Activated CD8-positive, alpha-beta memory T cell treated with anti-CD3 and anti-CD28 coated beads for 24 hours (primary cell): ENCODE measurements around the gene HSPB9.
A peak's percentile ranks its signal among the peaks of the same experiment; 100 is the strongest.

Experiments
- DNase-seq: peaks from one replicate; pipeline ENCODE4 v3.0.0-alpha.2; 2020

Gene HSPB9

GRCh38 chr17:42146911-42147607, 24.5 kb downstream of the HSPB9 start:
- no peak for DNase-seq

DNA sequence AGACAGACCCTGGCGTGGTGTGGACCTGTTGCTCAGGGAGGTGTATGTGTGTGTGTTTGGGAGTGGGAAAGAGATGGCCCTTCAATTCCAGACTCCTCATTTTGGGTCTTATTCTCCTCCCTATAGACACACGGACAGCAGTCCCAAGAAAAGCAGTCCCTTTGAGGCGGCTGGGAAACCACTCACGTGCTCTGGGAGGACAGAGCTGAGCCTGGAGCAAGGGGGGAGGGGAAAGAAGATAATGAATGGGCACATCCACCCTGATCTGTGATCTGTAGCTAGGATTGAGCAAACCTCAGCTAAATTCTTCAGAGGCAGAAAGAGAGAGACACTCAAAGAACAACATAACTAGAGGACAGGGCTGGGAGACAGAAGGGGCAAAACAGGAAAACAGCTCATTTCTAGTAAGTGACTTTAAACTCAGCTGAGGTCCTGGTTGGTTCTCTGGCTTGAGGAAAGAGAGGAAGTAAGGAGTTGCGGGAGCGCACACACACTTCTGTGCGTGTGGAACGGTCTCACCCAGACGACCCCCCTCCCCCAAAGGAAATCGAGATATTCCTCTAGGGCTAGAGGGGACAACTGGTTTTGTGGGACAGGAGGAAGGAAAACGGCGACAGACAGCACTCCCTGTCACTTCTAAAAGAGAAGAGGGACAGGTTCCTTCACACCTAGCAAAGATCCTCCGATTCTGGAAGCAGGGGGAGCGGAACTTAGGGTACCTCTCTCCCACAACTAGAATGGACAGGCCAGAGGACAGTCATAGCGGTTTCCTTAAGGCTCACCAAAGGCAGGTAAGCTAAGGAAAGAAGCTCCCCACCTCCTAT, 31.5 kb downstream of the HSPB9 start:
- no peak for DNase-seq

- no peak for DNase-seq
These were observed 33.0 kb downstream of the HSPB9 start for GRCh38 chr17:42155614-42156045.

- DNase-seq = no peak
These were observed 37.4 kb downstream of the HSPB9 start for GRCh38 chr17:42159796-42160530.

GRCh38 chr17:42160531-42160910, 37.9 kb downstream of the HSPB9 start:
- DNase-seq = no peak

GRCh38 chr17:42163113-42163512, 40.5 kb downstream of the HSPB9 start:
- DNase-seq = peak; percentile 73

DNA sequence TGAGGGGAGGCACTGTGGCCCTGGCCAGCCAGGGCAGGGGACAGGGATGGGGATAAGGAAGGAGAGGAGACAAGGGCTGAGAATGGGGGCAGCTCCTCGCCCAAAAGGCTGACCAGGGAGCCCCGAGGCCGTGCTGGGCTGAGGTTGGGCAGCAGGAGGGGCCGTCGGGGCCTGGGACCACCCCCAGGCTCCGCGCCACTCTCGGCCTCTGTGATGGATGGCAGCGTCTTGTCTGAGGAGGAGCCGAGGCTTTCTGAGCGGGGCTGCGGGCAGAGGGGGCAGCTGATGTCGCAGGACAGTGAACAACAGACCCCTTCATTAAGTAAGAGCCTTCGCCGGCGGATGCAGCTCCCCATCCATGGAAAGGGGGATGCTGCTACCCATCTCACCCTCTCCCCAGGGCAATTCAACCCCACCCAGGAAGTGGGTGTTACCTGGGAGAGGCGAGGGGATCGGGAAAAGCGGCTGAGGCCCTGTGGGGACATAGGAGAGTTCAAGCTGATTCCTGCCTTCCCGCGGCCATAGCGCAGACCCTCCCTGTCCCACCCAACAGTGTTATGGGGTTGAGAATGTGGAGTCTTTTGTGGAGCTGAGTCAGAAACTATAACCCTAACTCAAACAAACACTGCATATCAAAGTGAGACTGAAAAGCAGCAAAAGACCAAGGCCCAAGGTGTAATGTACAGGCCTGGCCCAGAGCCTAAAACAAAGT, 41.2 kb downstream of the HSPB9 start:
- DNase-seq = no peak

DNA sequence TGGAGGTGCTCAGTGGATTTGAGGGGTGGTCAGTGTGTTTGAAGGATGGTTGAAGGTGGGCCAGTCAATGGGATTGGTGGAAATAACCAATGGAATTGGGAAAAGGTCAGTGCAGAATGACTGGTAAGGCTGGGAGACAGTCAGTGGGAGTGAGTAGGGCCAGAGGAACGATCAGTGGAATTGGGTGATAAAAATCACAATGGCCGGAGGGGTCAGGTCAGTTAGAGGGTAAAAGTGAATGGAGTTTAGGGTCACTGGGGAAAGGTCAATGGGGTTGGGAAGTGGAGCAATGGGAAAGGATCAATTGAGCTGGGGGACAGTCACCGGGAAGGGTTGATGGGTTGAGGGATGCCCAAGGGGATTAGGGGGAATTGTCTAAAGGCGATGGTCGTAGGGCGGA, 43.1 kb downstream of the HSPB9 start:
- no peak for DNase-seq

GRCh38 chr17:42166196-42166763, 43.7 kb downstream of the HSPB9 start:
- DNase-seq = no peak

GRCh38 chr17:42167807-42168206, 45.2 kb downstream of the HSPB9 start:
- no peak for DNase-seq

GRCh38 chr17:42169351-42169750, 46.7 kb downstream of the HSPB9 start:
- DNase-seq = no peak

DNA sequence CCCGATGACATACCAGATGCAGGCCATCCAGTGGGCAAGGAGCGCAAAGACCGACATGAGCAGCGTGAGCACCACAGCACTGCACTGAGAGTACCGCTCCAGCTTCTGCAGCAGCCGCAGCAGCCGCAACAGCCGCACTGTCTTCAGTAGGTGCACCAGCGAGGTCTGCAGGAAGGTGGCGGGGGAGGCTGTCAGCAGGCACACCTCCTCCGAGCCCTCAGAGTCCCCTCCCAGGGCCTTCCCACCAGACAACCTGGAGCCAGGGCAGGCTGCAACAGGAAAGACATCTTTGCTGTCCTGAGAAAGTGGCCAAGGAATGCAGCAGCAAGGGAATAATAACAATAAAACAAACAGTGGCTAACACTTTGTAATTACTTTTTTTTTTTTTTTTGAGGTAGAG, 49.2 kb downstream of the HSPB9 start:
- no peak for DNase-seq
